GM08714 (cell line): ENCODE data around the gene CD33.
"Not testable (repeated sequence)": the region's sequence is repeated elsewhere in the genome, so short reads cannot be mapped to it uniquely, and the experiment has no call there.

Source experiments
- H3K4me3 ChIP-seq: fragments of 200-500 bp; sonication (Bioruptor generic); 2 replicates; pipeline ENCODE4 v1.5.1; 2014; ENCODE audit warnings: mild to moderate bottlenecking, low read length, inconsistent platforms
- ZNF274 ChIP-seq: IDR thresholded peaks from 2 replicates; pipeline ENCODE4 v1.6.1; 2012; ENCODE audit warnings: mild to moderate bottlenecking, low read depth, low read length

CD33 gene

GRCh38 chr19:51224898-51225393 lies at the start of gene CD33:
Gene CD33 (plus strand): TSS chr19:51225080. CDS start chr19:51225119, 39 bp downstream.
- not testable (repeated sequence) for H3K4me3 ChIP-seq

GRCh38 chr19:51179256-51179655 lies 45.6 kb upstream of the CD33 start:
- no peak overlapping the region for H3K4me3 ChIP-seq

GRCh38 chr19:51181377-51181912 lies 43.4 kb upstream of the CD33 start:
- peak overlapping the region; percentile 66; the same call in 1 of the 2 replicates for H3K4me3 ChIP-seq
- no peak for TF ChIP-seq ZNF274

More at GRCh38 chr19:51179256-51179655, 45.6 kb upstream of the CD33 start:
- TF ChIP-seq ZNF274: no peak

- no peak for TF ChIP-seq ZNF274
- peak overlapping the region; percentile 66; the same call in 1 of the 2 replicates for H3K4me3 ChIP-seq
Measured at GRCh38 chr19:51181913-51182419, 42.9 kb upstream of the CD33 start.

- TF ChIP-seq ZNF274: no peak
- H3K4me3 ChIP-seq: no peak overlapping the region
Measured at GRCh38 chr19:51183629-51184028, 41.3 kb upstream of the CD33 start.

- H3K4me3 ChIP-seq: no peak overlapping the region
- TF ChIP-seq ZNF274: no peak
Measured at GRCh38 chr19:51185069-51185867, 39.6 kb upstream of the CD33 start.

- no peak overlapping the region for H3K4me3 ChIP-seq
- TF ChIP-seq ZNF274: no peak
Measured at GRCh38 chr19:51185868-51186215, 39.0 kb upstream of the CD33 start.

GRCh38 chr19:51186323-51186722 lies 38.6 kb upstream of the CD33 start:
- no peak overlapping the region for H3K4me3 ChIP-seq
- no peak for TF ChIP-seq ZNF274

- no peak for TF ChIP-seq ZNF274
- no peak overlapping the region for H3K4me3 ChIP-seq
Measured at GRCh38 chr19:51187395-51188226, 37.3 kb upstream of the CD33 start.

GRCh38 chr19:51188227-51188559 lies 36.7 kb upstream of the CD33 start:
- no peak for TF ChIP-seq ZNF274
- H3K4me3 ChIP-seq: no peak overlapping the region

- no peak overlapping the region for H3K4me3 ChIP-seq
- TF ChIP-seq ZNF274: no peak
Measured at GRCh38 chr19:51192689-51193088, 32.2 kb upstream of the CD33 start.

- H3K4me3 ChIP-seq: no peak overlapping the region
- TF ChIP-seq ZNF274: no peak
Measured at GRCh38 chr19:51194527-51195315, 30.2 kb upstream of the CD33 start.

GRCh38 chr19:51195316-51195586 lies 29.6 kb upstream of the CD33 start:
- no peak overlapping the region for H3K4me3 ChIP-seq
- no peak for TF ChIP-seq ZNF274

- no peak overlapping the region for H3K4me3 ChIP-seq
- no peak for TF ChIP-seq ZNF274
Measured at GRCh38 chr19:51195616-51196015, 29.3 kb upstream of the CD33 start.
